DND-41 (cell line): Measurements from ENCODE around the gene SLC22A7.

Experiments used
- ATAC-seq: fragments of 200-7000 bp; cut with Tn5 transposase; 3 replicates; pipeline ENCODE4 v1.9.1; 2021; ENCODE audit warnings: low read depth; ENCODE audit not compliant: insufficient read depth
- DNase-seq: peaks from one replicate; pipeline ENCODE4 v3.0.0-alpha.2; 2020
- H2AFZ ChIP-seq: 2 replicates; pipeline ENCODE4 v1.6.0; 2012; ENCODE audit warnings: low read depth, low read length
- H3K27ac ChIP-seq: 2 replicates; pipeline ENCODE4 v1.5.1; 2012; ENCODE audit warnings: low read length, inconsistent platforms
- H3K27me3 ChIP-seq: fragments of 200-600 bp; sonication (generic); 2 replicates; pipeline ENCODE4 v1.6.0; 2012; ENCODE audit warnings: low read length, mild to moderate bottlenecking, inconsistent platforms; ENCODE audit not compliant: insufficient read depth, poor library complexity
- H3K36me3 ChIP-seq: 2 replicates; pipeline ENCODE4 v1.5.1; 2012; ENCODE audit warnings: low read length, inconsistent platforms; ENCODE audit not compliant: insufficient read depth
- H3K4me1 ChIP-seq: 2 replicates; pipeline ENCODE4 v1.5.1; 2012; ENCODE audit warnings: mild to moderate bottlenecking, low read length; ENCODE audit not compliant: insufficient read depth
- H3K4me2 ChIP-seq: 2 replicates; pipeline ENCODE4 v1.6.0; 2012; ENCODE audit warnings: mild to moderate bottlenecking, moderate library complexity, low read length, inconsistent platforms; ENCODE audit not compliant: insufficient read depth
- H3K4me3 ChIP-seq, 2 experiments: fragments of 200-600 bp in 1 of 2; shearing (Covaris generic) in 1 of 2; 2 replicates each; pipeline ENCODE4 v1.5.1; 2012 to 2016; ENCODE audit warnings: inconsistent platforms in 2 of 2, low read length in 2 of 2, mild to moderate bottlenecking in 2 of 2, low read depth in 1 of 2, moderate library complexity in 1 of 2
- H3K79me2 ChIP-seq: 2 replicates; pipeline ENCODE4 v1.6.0; 2012; ENCODE audit warnings: low read length, inconsistent platforms; ENCODE audit not compliant: insufficient read depth
- H3K9ac ChIP-seq: 2 replicates; pipeline ENCODE4 v1.6.0; 2012; ENCODE audit warnings: low read depth, mild to moderate bottlenecking, inconsistent platforms, low read length, moderate library complexity
- H3K9me3 ChIP-seq: 2 replicates; pipeline ENCODE4 v1.5.1; 2012; ENCODE audit warnings: low read length, moderate library complexity, mild to moderate bottlenecking, inconsistent platforms; ENCODE audit not compliant: insufficient read depth, severe bottlenecking
- H4K20me1 ChIP-seq: 2 replicates; pipeline ENCODE4 v1.6.0; 2012; ENCODE audit warnings: low read length; ENCODE audit not compliant: insufficient read depth
- EZH2 ChIP-seq: IDR thresholded peaks from 3 replicates; pipeline ENCODE4 v1.6.1; 2012; ENCODE audit warnings: borderline replicate concordance, low read depth, mild to moderate bottlenecking, moderate library complexity, low read length, inconsistent platforms; ENCODE audit not compliant: severe bottlenecking
- TF ChIP-seq, protein P1 (sequence below): IDR thresholded peaks from 2 replicates; pipeline ENCODE4 v1.5.1; 2012; ENCODE audit warnings: borderline replicate concordance, low read length, moderate library complexity, mild to moderate bottlenecking; ENCODE audit not compliant: poor library complexity, severe bottlenecking; ENCODE audit errors: extremely low read depth

SLC22A7 gene

DNA sequence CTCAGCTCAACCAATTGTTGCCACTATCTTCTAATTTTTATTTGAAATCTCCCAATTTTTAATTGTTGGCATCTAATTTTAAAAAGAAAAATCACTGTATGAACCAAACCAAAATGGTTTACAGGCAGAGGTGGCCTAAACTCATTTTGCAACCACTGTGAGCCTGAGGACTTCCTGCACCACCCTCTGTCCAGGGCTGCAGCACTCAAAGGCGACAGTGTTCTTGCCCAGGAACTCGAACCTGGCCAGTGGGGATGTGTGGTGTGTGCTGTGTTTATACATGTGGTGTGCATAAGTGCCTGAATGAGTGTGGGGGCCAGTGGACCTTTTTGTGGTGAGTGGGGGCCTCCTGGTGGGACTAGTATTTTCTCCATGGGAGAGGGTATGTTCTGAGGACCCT is 24.4 kb upstream of the SLC22A7 start:
- no peak overlapping the region for H2AFZ ChIP-seq
- no peak overlapping the region for H3K4me3 ChIP-seq
- H3K9me3 ChIP-seq = no peaks in the 10 kb centered on the region
- no peak overlapping the region for H3K4me2 ChIP-seq
- no peaks in the 10 kb centered on the region for H3K79me2 ChIP-seq
- H3K4me1 ChIP-seq = peaks cover 14% of the 10 kb centered on the region
- H4K20me1 ChIP-seq = peaks cover 4% of the 10 kb centered on the region; the same call in 1 of the 2 replicates
- TF ChIP-seq EZH2 = no peak
- TF ChIP-seq, protein P1, sequence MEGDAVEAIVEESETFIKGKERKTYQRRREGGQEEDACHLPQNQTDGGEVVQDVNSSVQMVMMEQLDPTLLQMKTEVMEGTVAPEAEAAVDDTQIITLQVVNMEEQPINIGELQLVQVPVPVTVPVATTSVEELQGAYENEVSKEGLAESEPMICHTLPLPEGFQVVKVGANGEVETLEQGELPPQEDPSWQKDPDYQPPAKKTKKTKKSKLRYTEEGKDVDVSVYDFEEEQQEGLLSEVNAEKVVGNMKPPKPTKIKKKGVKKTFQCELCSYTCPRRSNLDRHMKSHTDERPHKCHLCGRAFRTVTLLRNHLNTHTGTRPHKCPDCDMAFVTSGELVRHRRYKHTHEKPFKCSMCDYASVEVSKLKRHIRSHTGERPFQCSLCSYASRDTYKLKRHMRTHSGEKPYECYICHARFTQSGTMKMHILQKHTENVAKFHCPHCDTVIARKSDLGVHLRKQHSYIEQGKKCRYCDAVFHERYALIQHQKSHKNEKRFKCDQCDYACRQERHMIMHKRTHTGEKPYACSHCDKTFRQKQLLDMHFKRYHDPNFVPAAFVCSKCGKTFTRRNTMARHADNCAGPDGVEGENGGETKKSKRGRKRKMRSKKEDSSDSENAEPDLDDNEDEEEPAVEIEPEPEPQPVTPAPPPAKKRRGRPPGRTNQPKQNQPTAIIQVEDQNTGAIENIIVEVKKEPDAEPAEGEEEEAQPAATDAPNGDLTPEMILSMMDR = no peak
- H3K36me3 ChIP-seq = no peaks in the 10 kb centered on the region
- H3K9ac ChIP-seq = no peak overlapping the region
- H3K27ac ChIP-seq = no peak overlapping the region
- ATAC-seq (no peak), DNase-seq (no peak)
- H3K27me3 ChIP-seq = peaks cover 24% of the 10 kb centered on the region

DNA sequence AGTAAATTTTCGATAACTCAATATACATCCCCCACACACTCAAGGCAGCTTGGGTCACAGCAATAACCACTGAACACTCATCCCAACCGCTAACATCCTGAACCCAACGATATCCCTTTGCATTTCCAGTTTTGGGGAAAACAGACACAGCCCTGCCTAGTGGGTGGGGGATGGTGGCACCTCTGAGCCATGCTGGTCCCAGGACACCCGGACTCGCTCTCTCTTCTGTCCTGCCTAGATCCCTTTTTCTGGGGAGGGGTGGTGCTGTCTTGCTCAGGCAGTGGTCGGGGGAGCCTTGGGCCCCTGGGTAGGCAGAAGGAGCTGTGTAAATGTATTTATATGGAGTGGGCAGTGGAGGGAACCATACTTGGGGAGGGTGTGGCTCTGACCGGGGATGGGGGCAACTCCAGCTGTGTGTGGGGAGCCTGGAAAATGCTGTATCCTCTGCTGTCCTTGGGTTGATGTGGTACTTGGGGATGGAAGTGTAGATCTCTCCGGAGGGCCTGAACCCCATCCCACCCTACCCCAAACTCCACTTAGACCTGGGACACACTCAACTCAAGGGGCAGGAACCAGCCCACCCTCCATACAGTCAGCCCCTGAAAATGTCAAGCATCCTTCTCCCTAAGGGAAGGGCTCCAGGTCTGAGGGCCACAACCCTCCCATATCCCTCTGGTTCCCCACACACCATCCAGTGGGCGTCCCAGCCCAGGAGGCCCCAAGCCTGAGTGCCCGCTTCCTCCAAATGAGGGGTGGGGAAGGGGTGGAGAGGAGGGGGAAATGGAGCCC is 23.7 kb upstream of the SLC22A7 start:
- no peak overlapping the region for H3K27ac ChIP-seq
- H4K20me1 ChIP-seq = no peaks in the 10 kb centered on the region
- no peaks in the 10 kb centered on the region for H3K79me2 ChIP-seq
- ATAC-seq = no peak
- DNase-seq = no peak
- peaks cover 18% of the 10 kb centered on the region for H3K27me3 ChIP-seq
- peaks cover 9% of the 10 kb centered on the region for H3K4me1 ChIP-seq
- H3K9ac ChIP-seq = no peak overlapping the region
- no peak for TF ChIP-seq EZH2
- TF ChIP-seq, protein P1 = no peak
- no peaks in the 10 kb centered on the region for H3K9me3 ChIP-seq
- H3K4me2 ChIP-seq = no peak overlapping the region
- no peak overlapping the region for H3K4me3 ChIP-seq
- H2AFZ ChIP-seq = no peak overlapping the region
- H3K36me3 ChIP-seq = no peaks in the 10 kb centered on the region

DNA sequence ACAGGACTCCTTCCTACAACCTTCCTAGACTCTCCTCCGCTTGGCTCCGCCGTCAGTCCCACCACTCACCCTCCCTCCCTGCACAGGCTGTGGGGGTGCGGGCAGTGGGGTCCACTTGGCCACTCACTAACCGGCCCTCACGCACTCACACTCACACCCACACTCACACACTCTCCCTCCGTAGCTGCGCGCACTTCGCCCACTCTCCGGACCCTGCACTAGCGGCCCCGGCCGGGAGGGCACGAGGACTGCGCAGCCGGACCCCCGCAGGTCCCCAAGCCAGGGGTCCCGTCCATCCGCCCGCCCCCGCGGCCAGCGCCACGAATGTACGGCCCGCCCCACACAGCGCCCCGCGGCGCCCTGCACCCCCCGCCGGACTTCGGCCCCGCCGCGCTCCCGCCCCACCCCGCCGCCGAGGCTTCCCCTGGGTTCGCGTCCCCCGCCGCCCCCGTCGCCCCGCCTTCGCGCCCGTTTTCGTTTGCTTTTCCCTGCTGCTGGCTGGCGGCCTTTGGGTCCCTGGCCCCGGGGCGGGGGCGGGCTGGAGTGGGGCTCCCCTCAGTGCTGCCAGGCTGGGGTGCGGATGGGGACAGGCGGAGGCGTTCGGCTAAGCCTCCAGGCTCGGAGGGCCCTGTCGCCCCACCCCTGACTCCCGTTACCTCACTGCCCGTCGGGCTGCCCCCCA is 23.0 kb upstream of the SLC22A7 start:
- ATAC-seq = no peak
- DNase-seq = no peak
- Histone ChIP-seq H3K27ac (no peak overlapping the region), H3K9ac (no peak overlapping the region), H3K4me3 (no peak overlapping the region), H3K9me3 (no peaks in the 10 kb centered on the region), H3K36me3 (no peaks in the 10 kb centered on the region), H3K4me2 (no peak overlapping the region), H4K20me1 (no peaks in the 10 kb centered on the region), H3K79me2 (no peaks in the 10 kb centered on the region), H3K4me1 (peaks cover 2% of the 10 kb centered on the region), H2AFZ (no peak overlapping the region), H3K27me3 (peaks cover 11% of the 10 kb centered on the region)
- no peak for TF ChIP-seq EZH2
- TF ChIP-seq, protein P1 = no peak
